ENCODE data around the gene GSG1L.
"Not testable (repeated sequence)": the region's sequence is repeated elsewhere in the genome, so short reads cannot be mapped to it uniquely, and the experiment has no call there.

GSG1L gene

DNA sequence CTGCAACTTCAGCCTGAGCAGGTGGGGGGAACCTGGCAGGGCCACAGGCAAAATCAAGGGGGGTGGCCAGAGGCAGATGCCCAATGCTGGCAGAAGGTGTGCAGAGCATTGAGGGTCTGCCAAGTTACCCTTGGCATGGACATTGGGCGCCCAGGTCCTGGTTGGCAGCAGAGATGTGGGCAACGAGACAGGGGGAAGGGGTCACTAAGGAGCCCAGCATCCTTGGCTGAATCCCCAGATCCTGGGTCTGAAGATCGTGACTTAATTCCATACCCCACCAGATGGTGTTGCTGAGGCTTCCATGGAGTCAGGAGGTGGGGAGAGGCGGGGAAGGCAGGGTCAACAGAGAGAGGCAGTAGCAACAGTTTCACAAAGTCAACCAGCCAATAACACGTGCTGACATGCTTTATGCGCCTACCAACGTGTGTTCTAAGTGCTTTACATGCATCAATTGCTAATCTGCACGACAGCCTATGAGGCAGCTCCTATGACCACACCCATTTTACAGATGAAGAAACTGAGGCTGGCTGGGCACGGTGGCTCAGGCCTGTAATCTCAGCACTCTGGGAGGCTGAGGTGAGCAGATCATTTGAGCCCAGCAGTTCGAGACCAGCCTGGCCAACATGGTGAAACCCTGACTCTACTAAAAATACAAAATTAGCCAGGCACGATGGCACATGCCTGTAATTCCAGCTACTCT lies 83.3 kb downstream of the GSG1L start:
- DNase-seq (ENCODE audit: low read depth) = no peak

- not testable (repeated sequence) for DNase-seq (ENCODE audit: low read depth)
These were observed 83.8 kb downstream of the GSG1L start for GRCh38 chr16:27979668-27980067.

DNA sequence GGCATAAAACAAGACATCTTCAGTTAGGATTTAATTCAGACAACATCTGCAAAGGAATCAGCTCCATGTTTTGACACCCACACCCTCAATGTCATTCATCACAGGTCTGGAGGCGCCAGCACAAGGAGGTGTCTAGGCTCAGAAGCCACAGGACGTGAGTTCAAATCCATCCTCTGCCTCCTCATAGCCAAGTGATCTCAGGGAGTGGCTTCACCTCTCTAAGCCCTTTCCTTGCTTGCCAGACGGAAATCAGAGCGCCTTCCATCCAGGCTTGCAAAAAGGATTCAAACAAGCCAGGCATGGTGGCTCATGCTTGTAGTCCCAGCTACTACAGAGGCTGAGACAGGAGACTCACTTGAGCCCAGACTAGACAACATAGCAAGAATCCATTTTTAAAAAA lies 84.6 kb downstream of the GSG1L start:
- DNase-seq (ENCODE audit: low read depth) = no peak

DNA sequence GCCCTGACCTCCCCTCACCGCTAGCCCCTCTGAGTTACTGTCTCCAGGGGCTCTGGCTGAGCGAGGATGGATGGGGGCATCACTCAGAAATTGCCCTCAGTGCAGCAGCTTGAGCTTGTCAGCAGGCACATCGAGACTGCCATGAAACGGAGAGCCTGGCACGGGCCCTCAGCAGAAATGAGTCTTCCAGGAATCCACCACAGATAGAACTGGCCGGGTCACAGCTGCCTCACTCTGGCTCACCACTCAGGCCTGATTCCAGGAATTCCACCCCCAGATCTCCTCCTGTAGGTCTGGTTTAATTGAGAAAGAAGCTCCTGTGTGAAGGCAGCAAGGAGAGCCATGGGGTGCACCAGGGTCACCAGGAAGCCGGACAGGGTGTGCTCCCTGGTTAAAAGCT lies 85.5 kb downstream of the GSG1L start:
- DNase-seq (ENCODE audit: low read depth) = no peak

DNA sequence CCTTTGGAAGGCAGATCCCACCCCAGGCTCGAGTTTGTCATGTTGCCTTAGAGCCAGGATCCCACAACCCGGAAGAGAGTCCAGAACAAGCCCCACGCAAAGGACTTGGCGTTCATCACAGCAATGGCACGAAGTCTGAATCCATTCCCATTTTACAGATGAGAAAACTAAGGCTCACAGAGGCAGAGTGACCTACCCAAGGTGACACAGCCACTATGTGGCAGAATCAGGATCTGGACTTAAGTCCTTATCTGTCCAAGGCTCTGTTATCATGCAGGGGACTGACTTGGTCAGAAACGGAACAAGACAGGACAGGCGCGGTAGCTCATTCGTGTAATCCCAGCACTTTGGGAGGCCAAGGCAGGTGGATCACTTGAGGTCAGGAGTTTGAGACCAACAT lies 86.5 kb downstream of the GSG1L start:
- no peak for DNase-seq (ENCODE audit: low read depth)

GRCh38 chr16:27974896-27975540 lies 88.5 kb downstream of the GSG1L start:
- no peak for DNase-seq (ENCODE audit: low read depth)

DNA sequence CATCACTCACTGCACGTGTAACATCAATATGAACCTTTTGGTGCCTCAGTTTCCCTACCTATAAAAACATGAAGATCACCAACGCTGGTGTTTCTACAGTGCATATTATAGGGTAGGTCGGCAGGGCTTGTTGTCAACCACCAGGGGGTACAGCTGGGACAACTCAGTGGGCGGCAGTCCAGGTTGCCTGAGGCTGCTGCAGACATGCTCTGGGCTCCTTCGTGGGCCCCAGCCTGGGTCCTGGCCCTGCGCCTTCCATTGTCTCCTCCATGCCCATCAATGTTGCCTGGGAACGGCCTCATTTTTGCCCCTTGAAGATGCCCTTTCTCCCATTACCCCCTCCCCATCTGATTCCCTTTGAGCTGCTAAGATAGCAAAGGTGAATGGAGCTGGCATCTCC lies 89.8 kb downstream of the GSG1L start:
- DNase-seq (ENCODE audit: low read depth) = no peak

GRCh38 chr16:27972500-27972899 lies 91.0 kb downstream of the GSG1L start:
- DNase-seq (ENCODE audit: low read depth) = peak; percentile 9

- no peak for DNase-seq (ENCODE audit: low read depth)
These were observed 93.9 kb downstream of the GSG1L start for GRCh38 chr16:27969574-27969973.

DNA sequence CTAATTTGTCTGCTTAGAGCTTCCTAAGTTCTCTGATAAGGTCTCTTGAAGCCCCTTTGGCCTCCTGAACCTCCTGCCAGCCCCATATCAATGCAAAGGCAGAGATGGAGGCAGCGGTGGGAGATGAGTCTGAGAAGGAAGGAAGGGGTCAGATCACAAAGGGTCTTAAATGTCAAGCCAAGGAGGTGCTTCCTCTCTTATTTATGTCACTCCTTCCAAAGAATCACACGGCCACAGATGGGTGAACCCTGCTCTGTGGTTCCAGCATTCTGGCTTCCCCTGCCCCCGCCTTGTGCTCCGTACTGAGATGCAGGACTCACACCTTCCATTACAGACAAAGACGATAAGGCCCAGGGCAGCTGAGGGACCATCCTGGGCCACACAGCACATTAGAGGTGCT lies 96.3 kb downstream of the GSG1L start:
- no peak for DNase-seq (ENCODE audit: low read depth)

DNA sequence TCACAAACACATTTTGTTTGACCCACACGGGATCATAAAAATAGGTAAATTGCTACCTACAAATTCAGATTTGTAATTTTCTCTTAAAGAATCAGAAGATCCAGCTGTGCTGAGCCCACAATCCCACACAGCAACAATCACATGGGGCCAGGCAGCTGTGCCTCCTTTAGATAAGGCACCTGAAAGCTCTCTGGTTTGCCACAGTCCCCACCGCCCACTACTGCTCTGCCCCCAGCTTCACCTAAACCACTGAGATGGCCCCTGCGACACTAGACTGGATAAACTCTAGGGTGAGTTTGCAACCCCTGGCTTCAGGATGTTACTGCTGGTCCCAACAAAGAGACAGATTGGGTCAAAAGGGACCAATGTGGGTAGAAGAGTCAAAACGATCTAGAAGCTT lies 96.8 kb downstream of the GSG1L start:
- no peak for DNase-seq (ENCODE audit: low read depth)

DNA sequence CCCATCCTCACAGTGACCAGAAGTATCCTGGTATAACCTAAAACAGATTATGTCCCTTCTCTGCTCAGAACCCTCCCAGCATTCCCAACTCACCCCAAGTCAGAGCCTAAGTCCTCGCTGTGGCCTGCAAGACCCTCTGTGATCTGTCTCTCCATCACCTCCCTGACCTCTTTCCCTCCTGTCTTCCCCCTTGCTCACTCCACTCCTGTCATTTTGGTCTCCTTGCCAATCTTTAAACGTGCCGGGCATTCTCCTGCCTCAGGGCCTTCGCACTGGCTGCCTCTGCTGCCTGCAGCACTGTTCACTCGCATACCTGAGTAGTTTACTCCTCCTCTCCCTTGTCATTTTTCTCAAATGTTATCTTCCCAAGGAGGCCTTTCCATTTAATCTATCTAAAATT lies 97.7 kb downstream of the GSG1L start:
- DNase-seq (ENCODE audit: low read depth) = no peak

DNA sequence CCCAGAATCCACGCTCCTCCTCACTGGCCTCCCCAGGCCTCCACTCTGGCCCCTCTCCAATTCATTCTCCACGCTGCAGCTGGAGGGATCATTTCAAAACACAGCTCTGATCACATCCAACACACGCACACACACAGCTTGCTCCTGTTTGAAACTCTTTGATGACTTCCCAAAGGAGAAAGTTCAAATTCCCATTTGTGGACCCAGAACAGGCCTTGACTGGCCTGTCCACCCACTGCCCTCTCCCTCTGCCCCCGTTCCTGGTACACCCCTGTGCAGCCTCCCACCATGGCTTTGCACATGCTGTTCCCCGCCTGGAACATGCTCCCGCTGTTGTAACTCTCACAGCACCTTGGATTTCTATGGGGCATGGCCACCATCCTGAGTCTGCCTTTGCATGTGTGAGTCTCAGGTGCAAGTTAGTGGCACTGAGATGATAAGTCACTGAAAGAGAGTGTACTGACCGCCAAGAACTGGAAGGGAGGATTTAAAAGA lies 100.0 kb downstream of the GSG1L start:
- no peak for DNase-seq (ENCODE audit: low read depth)

GRCh38 chr16:27962197-27962596 lies 101.3 kb downstream of the GSG1L start:
- no peak for DNase-seq (ENCODE audit: low read depth)

DNA sequence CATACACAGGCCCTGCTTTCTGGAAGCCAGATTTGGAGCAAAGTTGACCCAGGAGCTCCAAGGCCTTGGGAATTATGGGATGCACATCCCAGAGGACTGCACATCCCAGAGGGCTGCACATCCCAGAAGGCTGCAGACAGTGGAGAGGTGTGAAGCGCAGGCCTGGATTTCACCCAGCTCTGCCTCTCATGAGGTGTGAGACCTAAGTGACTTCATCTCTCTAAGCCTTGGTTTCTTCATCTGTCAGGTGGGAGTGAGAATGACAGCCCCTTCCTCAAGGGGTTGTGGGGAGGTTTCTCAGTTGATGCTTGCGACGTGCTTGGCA lies 102.3 kb downstream of the GSG1L start:
- DNase-seq (ENCODE audit: low read depth) = no peak

GRCh38 chr16:27960619-27961295 lies 102.8 kb downstream of the GSG1L start:
- no peak for DNase-seq (ENCODE audit: low read depth)

- no peak for DNase-seq (ENCODE audit: low read depth)
These were observed 103.6 kb downstream of the GSG1L start for GRCh38 chr16:27959914-27960313.

DNA sequence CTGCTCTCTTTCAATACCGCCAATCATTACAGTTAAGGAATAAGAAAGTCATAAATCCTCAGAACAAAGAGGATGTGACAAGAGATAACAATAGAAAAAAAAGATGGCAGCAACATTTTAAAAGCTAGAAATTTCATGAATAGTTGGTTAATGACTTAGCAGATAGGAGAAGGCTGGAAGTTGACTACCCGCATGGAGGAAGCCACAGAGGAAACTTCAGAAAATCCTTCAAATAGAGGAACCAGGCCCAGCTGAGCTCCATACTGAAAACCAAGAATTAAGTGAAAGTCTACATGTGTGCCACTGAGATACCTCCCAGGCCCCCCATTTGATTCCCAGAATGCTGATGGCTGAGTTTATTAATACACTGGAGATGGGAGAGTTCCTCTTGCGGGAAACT lies 109.3 kb downstream of the GSG1L start:
- no peak for DNase-seq (ENCODE audit: low read depth)

- DNase-seq (ENCODE audit: low read depth) = no peak
These were observed 110.7 kb downstream of the GSG1L start for GRCh38 chr16:27952811-27953210.

GRCh38 chr16:27951489-27952120 lies 111.9 kb downstream of the GSG1L start:
- DNase-seq (ENCODE audit: low read depth) = no peak

- DNase-seq (ENCODE audit: low read depth) = no peak
These were observed 113.2 kb downstream of the GSG1L start for GRCh38 chr16:27950206-27950887.

GRCh38 chr16:27947696-27948095 lies 115.8 kb downstream of the GSG1L start:
- DNase-seq (ENCODE audit: low read depth) = no peak
